ENCODE data around the gene CDS1.
"Not testable (repeated sequence)": the region's sequence is repeated elsewhere in the genome, so short reads cannot be mapped to it uniquely, and the experiment has no call there.

CDS1 gene

GRCh38 chr4:84614891-84615290, 32.0 kb downstream of the CDS1 start:
- no peak for DNase-seq

GRCh38 chr4:84615355-84615754, 32.4 kb downstream of the CDS1 start:
- DNase-seq = no peak

DNA sequence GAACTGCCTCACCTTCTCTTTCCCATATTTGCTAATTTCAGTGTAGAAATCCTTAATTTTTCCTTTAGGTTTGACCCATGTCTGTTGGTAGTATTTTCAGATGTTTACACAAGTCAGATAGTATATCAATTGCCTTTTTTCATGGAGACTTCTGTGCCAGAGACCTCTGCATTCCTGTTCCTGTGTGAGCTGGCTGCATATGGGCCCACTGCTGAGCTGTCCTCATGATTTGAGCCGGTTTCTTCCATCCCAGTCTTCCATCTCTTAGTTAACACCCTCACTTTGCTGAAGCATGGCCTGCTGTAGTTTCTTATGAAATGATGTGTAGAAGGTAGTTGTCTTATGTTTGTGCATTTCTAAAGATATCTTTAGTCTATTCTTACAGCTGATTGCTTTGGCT, 40.0 kb downstream of the CDS1 start:
- DNase-seq = no peak

DNA sequence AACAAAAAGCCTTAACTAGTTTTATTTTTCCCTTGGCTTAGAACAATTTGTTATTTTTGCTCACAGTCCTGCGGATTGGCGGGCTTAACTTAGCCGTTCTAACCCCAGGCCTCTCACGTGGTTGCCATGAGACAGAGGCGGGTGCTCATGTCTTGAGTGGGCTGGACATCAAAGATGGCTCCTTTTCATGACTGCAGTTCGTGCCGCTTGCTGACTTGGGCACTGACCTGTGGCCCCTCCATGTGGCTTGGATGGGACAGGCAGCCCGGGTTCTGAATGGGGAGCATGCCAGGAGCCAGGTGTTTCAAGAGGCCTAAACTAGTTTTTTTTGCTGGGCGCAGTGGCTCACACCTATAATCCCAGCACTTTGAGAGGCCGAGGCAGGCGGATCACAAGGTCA, 40.7 kb downstream of the CDS1 start:
- no peak for DNase-seq

- DNase-seq = no peak
Measured at GRCh38 chr4:84626673-84627072, 43.7 kb downstream of the CDS1 start.

GRCh38 chr4:84631573-84631972, 48.6 kb downstream of the CDS1 start:
- DNase-seq = no peak

GRCh38 chr4:84632092-84632491, 49.2 kb downstream of the CDS1 start:
- no peak for DNase-seq

GRCh38 chr4:84634961-84635360, 52.0 kb downstream of the CDS1 start:
- no peak for DNase-seq

DNA sequence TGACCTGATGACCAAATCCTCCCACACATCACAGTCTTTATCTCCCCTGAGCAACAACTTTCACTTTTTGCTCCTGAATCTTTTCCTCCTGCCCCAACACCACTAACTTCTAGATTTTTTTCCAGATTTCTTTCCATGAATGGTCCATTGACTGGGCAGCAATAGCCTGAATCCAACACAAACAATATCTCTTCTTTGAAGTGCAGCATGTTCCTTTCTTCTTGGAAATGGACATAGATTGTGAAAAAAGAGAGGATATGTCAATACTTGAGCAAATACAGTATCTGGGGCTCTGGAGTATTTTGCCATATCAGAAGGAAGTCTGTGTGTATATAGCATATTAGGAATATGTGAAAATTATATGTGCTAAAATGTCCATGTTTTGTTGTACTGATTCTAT, 55.2 kb downstream of the CDS1 start:
- no peak for DNase-seq

GRCh38 chr4:84639145-84639544, 56.2 kb downstream of the CDS1 start:
- no peak for DNase-seq

- no peak for DNase-seq
Measured at GRCh38 chr4:84644087-84644486, 61.2 kb downstream of the CDS1 start.

DNA sequence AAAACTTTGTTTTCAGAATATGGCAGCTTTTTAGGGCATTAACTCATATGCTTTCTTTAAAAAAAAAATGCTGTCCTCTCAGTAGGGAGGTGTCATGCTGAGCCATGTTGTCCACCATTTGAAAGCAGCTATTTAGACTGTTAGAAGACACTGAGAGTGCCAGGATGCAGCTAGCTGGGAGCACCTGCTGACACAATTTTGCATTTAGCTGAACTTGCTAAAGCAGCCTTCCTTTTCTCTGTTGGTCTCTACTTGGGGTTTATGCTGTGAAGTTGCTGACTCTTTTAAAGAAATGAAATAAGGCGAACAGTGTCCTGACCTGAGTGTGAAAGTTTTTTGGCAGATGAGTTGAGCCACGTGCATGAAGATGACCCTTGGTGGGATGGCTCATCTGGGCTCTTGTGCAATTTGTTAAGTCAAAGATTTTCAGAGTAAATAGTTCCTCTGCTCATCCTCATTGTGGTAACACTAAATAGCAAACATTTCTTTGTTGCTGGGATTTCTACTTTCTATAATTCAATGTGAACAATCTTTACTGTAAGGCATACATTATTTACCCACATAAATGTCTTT, 64.5 kb downstream of the CDS1 start:
- no peak for DNase-seq

GRCh38 chr4:84648178-84648577, 65.3 kb downstream of the CDS1 start:
- DNase-seq = no peak

DNA sequence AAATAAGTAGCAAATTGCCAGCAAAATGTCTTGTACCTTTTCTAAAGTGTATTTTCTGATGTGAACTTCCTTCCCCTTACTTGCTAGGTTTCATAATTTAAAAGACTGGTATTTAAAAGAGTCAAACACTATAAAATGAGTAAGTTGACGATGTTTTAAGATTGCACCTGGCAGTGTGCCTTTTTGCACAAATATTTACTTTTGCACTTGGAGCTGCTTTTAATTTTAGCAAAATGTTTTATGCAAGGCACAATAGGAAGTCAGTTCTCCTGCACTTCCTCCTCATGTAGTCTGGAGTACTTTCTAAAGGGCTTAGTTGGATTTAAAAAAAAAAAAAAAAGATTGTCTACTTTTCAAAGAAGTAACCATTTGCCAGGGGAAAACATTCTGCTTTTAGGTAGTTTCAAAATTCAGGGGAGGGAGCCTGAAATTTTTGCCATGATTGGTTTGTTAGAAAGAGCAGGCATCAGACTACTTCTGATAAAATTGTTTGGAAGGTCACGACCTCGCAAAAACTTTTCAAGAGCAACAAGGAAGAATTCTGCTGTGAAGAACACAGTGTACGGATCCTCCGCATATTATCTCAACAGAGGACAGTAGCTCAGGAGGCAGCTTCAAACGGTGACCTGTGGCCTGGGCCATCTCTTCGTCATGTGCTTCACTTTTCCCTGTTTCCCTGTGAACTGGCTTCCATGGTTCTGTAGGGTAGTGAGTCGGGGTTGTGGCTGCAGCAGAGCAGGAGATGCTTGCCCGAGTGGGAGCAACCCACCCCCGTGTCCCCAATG, 66.1 kb downstream of the CDS1 start:
- no peak for DNase-seq

DNA sequence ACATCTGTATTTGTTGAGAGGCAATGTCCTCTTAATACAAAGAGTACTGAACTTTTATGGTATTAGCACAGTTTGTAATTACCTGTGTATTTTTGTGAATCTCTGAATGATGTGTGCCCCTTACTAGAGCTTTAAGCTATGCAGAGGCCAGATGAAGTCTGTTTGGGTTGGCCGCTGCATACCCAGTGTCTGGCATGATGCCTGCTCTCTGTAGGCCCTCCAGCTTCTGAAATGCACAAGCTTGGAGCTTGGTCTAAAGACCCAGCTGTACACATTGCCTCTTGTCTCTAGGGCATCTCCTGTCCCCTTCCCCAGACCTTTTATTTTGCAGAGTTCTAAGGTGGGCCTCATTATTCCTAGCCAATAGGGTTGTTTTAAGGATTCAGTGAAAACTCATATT, 68.6 kb downstream of the CDS1 start:
- DNase-seq = no peak

DNA sequence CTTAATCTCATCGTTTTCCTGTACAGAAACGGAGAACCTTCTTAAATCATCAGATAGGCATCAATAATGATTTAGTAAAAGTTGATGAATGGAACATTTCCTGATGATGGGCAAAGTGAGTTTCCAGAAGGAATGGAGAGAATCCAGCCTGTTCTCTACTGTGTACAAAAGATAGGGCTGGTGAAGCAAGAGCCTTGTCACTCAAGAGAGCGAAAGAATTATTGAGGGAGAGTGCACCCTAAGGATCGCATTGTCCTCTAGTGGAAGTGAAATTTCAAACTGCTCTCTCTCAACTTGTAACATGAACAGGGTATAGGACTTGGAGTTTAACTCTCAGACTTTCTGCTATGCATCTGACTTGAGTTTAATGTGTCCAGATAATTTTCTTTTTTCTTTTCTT, 69.6 kb downstream of the CDS1 start:
- no peak for DNase-seq

- DNase-seq = no peak
Measured at GRCh38 chr4:84660606-84661005, 77.7 kb downstream of the CDS1 start.

- no peak for DNase-seq
Measured at GRCh38 chr4:84661191-84661939, 78.4 kb downstream of the CDS1 start.

GRCh38 chr4:84664767-84665166, 81.8 kb downstream of the CDS1 start:
- DNase-seq = not testable (repeated sequence)

- DNase-seq = no peak
Measured at GRCh38 chr4:84666439-84666838, 83.5 kb downstream of the CDS1 start.

DNA sequence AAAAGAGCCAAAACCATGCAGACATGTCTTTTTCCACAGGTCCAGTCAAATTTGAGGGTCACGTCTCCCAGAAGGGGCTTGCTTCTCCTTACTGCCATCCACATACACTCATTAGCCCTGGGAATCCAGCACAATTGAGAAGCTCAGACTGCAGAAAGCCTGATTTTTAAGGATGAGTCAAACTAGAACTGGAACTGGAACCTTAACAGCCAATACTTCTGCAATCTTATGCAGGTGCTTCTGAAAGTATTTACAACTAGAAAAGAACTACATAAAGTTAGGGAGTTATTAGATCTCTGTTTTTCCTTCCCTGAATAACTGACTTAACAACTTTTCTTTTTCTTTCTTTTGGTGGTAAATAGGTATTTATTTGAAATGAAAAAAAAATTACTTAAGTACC, 86.3 kb downstream of the CDS1 start:
- no peak for DNase-seq

- DNase-seq = no peak
Measured at GRCh38 chr4:84672177-84672576, 89.2 kb downstream of the CDS1 start.

- DNase-seq = no peak
Measured at GRCh38 chr4:84673475-84674240, 90.7 kb downstream of the CDS1 start.

Data from right hindlimb (tissue), 1 donor.